HG03575 (cell line): Measurements from ENCODE around the gene P2RY11.

Experiments used
- ATAC-seq: cut with Tn5 transposase; IDR thresholded peaks from one replicate; pipeline ENCODE4 v1.9.1; 2021; ENCODE audit not compliant: unreplicated experiment, insufficient number of reproducible peaks, low FRiP score; ENCODE audit errors: extremely low read depth

The P2RY11 gene

DNA sequence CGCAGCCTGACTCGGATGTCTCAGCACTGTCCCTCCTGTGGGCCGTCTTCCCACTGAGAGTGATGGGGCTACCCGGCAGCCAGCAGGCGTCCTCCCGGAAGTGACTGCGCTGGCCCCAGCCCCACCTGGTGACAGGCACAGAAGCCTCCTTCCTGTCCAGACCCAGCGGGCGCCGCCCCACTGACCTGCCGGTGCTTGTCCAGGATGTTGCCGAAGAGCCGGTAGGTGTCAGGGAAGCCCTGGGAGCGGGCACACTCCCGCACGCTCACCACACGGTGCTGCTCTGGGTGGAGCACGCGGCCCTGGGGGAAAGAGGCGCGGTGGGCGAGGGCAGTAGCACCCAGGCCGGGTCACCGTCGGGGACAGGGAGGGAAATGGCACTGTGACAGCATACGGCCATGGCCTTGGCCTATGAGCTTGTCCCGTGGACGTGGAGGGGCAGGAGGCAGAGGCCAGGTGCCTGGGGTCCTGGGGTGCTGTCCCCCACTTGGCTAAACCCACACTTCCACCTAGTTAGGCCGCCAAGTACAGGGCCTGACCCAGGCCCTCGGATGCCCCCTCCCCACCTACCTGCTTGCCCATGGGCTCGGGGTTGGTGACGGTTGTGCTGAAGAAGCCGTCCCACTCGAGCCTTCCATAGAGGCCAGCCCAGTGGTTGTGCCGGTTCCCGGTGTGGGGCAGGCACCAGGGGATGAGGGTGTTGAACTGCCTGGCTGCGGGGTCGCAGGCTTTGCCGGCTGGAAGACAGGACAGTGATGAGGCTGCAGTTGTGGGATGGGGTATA lies 24.2 kb downstream of the P2RY11 start:
- no peak for ATAC-seq

DNA sequence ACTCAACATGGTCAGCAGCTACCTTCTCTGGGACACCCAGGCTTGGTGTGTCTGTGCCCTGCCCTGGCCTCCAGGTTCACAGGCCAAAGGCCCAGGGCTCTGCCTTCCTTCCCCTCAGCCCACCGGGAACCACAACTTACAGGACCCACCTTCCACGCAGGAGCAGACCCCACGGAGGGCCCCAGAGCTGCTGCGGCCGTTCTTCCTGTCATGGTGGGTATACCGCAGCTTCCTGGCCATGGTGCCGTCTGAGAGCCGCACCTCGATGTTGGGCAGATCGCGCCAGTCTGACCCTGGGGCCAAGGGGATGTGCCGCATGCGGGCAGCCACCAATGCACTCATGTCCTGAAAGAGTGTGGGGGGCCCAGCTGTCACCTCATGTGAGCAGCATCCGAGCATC lies 25.4 kb downstream of the P2RY11 start:
- ATAC-seq, result no peak

DNA sequence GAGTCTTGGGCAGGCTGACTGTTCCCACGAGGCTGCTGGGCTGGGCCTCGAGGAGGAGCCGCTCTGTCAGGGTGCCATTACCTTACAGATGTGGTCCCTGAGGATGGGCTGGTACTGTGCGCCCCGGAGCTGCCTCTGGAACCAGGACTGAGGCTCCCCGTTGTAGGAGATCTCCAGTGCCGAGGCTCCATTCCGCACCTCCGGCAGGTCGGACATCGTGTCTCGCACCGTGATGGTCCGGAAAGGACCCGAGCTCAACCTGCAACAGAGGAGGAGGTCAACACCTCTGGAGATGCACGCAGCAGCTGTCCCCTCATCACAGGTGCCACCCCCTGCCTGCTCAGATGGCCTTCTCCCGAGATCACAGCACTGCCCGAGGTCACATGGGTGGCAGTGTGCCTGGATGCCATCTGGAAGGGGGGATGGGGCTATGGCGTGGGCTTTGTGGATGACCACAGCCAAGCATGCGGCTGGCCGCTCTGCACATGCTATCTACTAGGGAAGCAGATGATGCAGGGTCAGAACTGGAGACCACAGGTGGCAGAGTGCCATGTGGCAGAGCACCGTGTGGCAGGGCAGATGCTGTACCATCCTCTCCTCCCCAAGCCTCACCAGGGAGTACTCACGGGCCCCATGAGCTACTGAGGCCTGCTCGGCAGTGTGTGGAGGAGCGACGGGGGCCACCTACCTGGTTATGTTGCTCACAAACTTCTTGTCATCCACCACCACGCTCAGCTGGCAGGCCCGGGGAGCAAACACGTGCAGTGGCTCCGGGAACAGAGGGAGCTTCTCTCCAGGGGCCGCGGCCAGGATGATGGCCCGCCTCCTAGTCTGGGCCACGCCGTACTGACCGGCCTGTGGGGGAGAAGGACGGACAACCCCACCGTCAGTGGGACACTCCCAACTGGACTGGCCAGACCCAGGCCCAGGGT lies 26.5 kb downstream of the P2RY11 start:
- no peak for ATAC-seq

DNA sequence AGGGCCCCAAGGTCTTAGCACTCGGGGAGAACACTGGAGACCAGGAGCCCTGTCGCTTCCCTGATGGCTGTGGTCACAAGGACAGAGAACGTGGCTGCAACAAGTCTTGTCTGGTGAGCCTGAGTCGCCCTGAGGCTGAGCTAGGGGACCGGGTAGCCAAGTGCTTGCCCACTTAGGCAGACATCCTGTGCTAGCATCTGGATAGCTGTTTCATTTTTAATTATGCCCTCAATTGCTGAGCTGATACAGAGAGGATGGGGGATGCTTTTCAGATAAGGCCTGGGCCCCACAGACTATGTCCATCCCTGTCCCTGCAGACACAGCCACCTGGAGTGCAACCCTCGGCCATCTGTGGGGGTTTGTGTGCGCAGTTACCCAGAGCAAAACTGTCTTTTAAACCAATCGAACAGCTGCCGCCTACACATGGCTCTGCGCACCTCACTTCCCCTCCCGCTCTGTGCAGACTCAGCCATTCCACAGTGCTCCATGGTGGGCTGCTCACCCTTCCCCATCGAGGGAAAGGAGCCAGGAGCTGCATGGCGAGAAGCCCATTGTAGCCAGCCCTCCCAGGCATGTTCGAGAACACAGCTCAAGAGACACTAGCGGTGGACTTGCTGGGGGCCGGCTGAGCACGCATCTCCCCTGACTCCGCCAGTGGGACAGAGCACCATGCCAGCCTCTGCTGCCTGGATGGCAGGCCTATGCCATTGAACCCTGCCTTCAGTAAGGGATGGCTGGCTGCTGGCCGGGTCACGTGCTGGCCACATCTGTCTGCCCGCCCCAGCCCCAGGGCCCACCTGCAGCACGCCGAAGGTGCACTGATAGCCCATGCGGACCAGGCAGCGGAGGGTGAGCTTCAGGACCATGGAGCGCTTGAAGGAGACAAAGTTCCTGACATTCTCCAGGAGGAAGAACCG lies 27.6 kb downstream of the P2RY11 start:
- ATAC-seq, result no peak

DNA sequence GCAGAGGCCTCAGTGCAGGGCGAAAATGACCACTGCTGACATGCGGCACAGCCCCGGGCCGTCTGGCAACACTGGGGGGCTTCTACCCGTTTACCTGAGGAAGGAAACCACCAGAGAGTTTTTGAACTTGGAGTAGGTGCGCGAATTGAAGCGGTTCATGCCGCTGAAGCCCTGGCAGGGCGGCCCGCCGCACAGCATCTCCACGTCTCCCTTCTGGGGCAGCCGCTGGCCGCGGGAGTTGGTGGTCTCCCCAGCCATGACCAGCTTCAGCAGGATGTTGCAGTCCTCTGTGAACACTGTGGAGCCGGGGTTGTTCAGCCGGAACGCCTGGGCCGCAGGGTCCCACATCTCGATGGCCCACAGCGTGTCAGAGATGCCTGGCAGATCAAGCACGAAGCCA lies 28.5 kb downstream of the P2RY11 start:
- ATAC-seq, result no peak

DNA sequence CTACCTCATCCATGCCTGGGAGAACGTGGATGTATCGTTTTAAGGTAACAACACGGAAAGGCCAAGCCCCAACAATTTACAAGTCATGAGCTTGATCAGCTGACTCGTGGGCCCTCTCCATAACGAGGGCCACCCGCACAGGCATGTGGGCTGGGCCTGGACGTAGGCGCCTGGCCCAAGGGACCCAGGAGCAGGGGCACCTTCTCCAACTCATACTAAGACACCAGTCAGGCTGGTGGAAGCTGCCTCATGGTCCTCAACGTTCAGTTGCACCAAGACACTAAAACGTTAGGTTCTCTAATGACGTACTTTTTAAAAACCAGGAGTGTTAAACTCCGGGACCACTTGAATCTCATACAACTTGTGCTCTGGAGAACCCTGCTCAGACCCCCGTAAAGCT lies 30.0 kb downstream of the P2RY11 start:
- no peak for ATAC-seq

DNA sequence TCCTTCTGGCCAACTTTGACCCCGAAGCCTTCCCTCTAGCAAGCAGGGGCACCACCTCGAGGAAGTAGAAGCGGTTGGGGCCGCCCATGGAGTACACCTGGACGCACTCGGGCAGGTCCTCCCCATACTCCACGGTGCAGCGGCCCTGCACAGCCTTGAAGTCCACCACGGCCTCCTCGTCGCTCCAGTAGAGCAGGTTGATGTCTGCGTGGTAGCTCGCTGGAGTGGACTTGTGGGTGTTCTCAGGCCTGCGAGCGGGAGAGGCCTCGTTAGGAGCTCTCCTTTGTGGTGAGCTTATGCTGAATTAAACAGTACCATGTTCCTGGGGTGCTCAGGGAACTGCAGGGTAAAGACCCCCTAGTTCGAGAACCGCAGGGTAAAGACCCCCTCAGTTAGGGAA lies 30.5 kb downstream of the P2RY11 start:
- ATAC-seq, result no peak

DNA sequence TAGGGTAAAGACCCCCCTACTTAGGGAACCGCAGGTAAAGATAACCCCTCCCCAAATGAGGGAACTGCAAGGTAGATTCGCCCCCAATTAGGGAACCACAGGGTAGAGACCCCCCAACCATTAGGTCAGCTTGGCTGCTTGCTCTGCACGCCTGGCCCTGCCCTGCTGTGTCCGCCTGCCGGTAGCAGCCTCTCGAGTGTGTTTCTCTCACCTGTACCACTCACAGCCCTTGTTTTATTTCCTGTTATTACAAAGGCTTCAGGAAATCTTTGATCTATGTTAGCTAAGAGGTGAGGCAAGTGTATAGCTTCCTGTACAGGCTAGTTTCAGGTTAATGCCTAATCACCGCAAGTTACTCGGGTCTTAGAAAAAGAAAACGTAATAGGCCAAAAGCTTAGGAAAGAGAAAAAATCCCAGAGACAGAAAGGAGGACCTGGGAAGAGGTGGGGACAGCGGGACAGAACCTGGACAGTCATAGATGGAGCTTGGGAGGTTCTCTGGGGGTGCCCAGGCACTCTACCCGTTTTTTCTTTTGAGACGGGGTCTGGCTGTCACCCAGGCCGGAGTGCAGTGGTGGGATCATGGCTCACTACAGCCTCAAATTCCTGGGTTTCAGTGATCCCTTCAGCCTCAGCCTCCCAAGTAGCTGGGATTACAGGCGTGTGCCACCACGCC lies 31.3 kb downstream of the P2RY11 start:
- no peak for ATAC-seq

DNA sequence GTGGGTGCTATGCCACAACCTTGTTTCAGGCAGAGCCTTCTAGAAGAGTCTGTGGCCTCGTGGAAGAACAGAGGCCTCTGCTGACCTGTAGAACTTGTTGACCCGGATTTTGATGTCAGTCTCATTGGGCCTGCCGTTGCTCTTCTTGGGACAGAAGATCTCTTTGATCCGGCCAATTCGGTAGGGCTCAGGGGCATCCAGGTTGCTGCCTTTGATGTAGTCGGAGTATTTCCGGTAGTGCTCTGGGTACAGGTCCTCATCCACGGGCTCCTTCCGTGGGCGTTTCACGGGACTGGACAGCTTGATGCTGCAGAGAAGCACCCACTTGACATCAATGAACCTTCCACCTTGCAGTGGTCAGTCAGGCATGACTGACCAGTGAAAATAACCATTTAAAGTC lies 32.2 kb downstream of the P2RY11 start:
- no peak for ATAC-seq

DNA sequence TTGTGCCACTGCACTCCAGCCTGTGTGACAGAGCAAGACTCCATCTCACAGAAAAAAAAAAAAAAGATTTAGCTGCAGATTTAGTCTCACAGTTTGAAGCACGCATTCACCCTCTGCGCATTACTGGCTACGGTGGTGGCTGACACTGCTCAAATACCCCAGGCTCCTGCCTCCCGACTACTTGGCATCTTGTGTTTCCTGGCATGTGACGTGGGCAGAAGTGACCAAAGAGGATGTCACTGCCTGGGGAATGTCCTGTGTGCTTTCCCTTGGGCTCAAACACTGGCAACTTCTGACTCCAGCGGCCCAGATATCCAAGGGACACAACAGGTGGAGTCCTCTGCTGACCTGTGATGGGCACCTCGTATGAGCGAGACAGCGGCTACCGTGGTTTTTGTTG lies 32.9 kb downstream of the P2RY11 start:
- no peak for ATAC-seq

DNA sequence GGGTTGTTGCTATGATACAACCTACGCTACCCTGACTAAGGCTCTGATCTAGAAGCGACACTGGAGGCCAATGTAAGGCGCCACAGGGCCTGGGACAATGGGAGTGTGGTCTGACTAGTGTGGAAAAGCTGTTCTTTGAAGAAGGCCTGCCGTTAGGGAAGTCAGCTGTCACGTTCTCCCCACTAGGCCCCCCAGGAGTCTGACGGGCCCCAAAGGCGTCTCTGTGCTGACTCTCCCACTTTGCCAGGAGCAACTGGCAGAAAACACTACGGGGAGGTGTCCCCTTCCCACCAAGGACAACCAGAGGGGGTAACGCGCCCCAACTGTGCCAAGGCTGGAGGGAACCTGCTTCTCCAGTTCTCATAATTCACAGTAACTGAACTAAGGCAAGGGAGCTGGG lies 33.5 kb downstream of the P2RY11 start:
- ATAC-seq, result no peak

DNA sequence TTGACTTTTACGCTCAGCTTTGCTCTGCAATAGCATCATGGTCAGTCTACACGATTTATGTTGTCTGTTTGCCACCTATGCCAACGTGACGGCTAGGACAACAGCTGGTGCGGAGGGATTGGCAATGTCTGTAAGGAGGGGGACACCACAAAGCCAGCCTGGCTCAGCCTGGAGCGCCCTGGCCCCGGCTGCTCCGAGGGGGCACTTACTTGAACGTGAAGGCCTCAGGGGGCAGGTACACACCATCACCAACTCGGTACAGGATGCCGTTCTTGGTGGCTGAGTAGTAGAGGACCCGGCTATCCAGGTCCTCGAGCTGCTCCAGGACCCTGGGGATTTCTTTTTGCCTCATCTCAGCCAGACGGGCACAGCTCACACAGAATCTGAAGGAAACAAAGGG lies 34.6 kb downstream of the P2RY11 start:
- no peak for ATAC-seq

DNA sequence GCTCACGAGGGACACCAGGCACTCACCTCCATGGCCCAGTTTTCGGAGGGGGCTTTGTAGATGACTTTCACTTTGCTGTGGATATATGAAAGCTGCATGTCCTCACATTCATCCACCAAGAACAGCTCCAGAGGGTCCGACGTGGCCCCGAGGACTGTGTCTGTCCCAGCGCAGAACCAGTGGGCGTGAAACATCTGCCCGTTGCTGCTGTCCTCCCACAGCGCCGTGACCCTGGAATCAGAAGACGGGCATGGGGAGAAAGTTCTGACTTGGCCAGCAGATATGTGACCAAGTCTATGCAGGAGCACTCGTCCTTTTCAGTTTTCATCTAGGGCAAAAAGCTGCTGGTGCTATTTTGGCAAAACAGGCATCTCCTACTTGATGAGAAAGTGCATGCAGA lies 37.9 kb downstream of the P2RY11 start:
- no peak for ATAC-seq

DNA sequence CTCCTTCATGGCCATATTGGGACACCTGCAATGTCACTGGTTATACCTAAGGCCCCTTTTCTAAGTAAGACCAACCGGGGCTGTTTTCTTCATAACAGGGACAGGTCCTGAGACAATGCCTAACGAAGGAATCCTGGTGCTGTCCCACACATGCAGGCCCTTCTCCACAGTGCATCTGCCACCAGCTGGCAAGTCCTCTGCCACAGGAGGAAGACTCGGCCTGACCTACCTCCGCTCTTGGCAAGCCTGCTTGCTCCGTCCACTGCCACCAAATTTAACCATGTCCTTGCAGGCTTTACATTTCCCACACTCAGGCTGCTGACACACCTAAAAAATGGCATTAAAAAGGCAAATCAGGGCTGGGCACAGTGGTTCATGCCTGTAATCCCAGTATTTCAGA lies 40.0 kb downstream of the P2RY11 start:
- no peak for ATAC-seq

DNA sequence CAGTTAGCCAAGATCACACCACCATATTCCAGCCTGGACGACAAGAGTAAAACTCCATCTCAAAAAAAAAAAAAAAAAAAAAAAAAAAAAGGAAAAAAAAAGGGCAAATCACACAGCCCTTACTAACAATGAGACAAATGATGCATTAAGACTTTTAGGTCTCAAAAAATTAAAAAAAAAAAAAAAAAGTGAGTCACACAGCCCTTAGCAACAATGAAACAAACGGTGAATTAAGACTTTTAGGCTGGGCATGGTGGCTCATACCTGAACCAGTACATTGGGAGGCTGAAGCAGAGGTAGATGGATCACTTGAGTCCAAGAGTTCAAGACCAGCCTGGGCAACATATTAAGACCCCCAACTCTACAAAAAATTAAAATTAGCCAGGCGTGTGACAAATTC lies 40.6 kb downstream of the P2RY11 start:
- ATAC-seq, result no peak

DNA sequence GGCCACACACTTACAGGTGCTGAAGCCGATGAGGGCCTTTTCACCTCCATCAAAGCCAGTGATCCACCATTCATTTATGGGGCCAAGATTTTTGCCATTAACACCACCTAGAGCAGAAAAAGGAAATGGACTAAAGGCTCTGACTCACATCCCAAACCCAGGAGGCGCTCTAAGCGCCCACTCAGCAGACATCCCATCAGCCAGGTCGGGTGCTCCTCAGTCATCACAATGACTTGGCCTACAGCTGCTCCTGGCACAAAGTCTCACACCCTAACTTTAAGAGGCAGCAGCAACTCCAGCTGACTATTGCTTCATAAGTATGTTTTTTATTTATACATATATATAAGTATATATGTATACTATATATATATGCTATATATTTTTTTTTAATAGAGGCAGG lies 44.3 kb downstream of the P2RY11 start:
- no peak for ATAC-seq

DNA sequence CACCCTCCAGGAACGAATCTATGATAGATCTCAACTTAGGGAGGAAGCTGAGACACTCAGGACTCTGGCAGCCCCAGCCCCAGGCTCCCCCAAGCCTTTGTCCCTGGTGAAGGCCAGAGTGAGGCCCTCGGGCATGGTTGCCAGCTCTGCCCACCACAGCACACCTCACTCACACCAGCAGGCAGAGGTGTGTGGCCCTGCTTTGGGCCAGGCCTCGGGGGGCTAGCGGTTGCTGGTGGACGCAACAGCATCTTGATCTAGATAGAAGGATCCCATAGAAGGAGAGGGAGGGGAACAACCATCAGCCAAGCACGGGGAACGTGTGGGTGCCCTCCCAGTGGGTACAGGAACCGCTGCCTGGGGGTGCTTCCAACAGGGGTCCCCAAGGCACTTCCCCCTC lies 46.6 kb downstream of the P2RY11 start:
- ATAC-seq, result no peak

DNA sequence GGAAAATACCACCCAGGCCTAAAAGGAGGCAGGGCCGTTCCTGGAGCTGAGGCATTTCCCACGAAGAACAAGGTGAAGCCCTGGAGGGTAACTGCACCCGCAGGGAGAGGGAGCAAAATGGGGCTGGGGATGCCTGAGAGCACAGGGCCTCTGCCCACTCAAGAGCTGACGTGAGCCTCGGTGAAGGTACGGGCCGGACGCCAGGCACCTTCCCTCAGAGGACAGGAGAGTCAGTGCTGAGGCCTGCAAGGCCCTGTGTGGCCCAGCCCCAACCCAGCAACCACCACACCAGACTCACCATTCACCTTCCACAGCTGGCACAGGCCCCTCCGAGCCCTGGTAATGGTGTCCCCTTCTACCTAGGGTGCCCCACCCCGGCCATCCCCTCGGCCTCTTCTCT lies 47.0 kb downstream of the P2RY11 start:
- no peak for ATAC-seq

DNA sequence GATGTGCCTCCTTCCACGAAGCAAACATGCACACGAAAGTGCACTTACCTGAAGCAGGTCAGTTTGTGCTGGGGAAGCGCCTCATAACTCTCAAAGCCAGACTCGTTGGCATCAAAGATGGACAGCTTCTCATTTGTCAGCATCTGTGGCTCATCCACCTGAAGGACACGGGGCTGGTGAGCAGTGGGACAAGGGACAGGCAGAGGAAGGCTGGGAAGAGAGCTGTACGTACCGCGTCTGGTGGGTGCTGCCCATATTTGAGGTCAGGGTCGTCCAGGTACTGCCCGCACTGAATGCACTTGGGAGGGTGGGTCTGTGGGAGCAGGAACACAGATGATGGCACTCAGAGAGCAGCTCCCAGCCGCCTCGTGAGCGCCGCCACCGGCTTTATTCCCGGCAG lies 48.1 kb downstream of the P2RY11 start:
- no peak for ATAC-seq
